ENCODE results near the gene AKT2. TPM values are rescaled to one million over a fixed set of nuclear protein-coding genes. Genes with fewer than 3 reads are reported as not detected.

AKT2 gene
- total RNA-seq, 3 donors from 2014 or later, result 83.4 to 88.3 (median 84.9) TPM

DNA sequence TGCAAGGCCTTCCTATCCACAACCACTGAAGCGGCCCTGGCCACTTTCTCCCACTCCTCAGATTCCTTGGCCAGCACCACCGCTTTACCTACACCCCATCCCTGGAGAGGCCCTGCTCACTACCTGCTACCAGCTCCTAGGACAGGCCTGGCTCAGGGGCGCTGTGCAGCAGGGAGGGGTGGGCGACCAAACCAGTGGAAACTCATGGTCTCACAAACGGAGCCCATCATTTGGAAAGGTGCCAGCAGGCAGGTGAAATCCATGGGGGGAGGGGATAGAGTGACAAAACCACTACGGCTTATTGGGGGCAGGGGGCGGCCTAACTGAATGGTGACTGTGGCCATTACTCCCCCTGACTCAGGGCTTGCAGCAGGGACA is 35.4 kb upstream of the AKT2 start:
- H3K4me1 ChIP-seq, result peaks cover 0 to 7% of the 10 kb centered on the region in 2 donors
- intact Hi-C loops (cut with DNase I; ENCODE audit: low total_unique reads), result no loop called here
- peaks cover 11% of the 10 kb centered on the region for H3K36me3 ChIP-seq

DNA sequence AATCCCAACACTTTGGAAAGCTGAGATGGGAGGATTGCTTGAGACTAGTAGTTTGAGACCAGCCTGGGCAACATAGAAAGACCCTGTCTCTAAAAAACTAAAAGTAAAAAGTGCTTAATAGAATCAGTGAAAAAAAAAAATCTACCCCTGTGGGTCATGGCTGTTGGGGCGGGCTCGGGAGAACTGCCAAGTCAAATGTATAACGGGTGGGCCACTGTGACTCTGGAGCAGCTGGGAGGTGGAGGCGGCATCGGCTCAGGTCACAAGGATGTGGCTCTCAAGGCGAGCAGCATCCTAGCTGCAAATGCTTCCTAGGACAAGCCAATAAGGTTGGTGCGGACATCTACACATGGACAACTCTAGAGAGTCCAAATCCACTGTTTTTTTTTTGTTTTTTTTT is 32.2 kb upstream of the AKT2 start:
- Histone ChIP-seq H3K27me3 (no peaks in the 10 kb centered on the region), H3K4me3 (no peak overlapping the region), H3K4me1 (no peaks in the 10 kb centered on the region), H3K36me3 (peaks cover 11% of the 10 kb centered on the region), H3K27ac (no peak overlapping the region), H3K9me3 (no peaks in the 10 kb centered on the region)
- intact Hi-C loops (cut with DNase I; ENCODE audit: low total_unique reads), result loop anchor here (10.0 kb wide), 1 partner anchor 737 kb away; no protein-coding TSS in a partner anchor
- no peak for DNase-seq (ENCODE audit: low spot score in 2 of 2)
- TF ChIP-seq, protein P1, sequence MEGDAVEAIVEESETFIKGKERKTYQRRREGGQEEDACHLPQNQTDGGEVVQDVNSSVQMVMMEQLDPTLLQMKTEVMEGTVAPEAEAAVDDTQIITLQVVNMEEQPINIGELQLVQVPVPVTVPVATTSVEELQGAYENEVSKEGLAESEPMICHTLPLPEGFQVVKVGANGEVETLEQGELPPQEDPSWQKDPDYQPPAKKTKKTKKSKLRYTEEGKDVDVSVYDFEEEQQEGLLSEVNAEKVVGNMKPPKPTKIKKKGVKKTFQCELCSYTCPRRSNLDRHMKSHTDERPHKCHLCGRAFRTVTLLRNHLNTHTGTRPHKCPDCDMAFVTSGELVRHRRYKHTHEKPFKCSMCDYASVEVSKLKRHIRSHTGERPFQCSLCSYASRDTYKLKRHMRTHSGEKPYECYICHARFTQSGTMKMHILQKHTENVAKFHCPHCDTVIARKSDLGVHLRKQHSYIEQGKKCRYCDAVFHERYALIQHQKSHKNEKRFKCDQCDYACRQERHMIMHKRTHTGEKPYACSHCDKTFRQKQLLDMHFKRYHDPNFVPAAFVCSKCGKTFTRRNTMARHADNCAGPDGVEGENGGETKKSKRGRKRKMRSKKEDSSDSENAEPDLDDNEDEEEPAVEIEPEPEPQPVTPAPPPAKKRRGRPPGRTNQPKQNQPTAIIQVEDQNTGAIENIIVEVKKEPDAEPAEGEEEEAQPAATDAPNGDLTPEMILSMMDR (IDR thresholded peaks at IDR 0.05), result no peak
- no peak for TF ChIP-seq POLR2AphosphoS5 (IDR thresholded peaks at IDR 0.05)
- no peak for TF ChIP-seq POLR2A (IDR thresholded peaks at IDR 0.05)

More for the DNA sequence above, 35.4 kb upstream of the AKT2 start:
- DNase-seq (ENCODE audit: low spot score in 2 of 2), result no peak
- Histone ChIP-seq H3K9me3 (no peaks in the 10 kb centered on the region), H3K4me3 (no peak overlapping the region), H3K27ac (no peak overlapping the region), H3K27me3 (no peaks in the 10 kb centered on the region)
- TF ChIP-seq, protein P1 (IDR thresholded peaks at IDR 0.05), result no peak

DNA sequence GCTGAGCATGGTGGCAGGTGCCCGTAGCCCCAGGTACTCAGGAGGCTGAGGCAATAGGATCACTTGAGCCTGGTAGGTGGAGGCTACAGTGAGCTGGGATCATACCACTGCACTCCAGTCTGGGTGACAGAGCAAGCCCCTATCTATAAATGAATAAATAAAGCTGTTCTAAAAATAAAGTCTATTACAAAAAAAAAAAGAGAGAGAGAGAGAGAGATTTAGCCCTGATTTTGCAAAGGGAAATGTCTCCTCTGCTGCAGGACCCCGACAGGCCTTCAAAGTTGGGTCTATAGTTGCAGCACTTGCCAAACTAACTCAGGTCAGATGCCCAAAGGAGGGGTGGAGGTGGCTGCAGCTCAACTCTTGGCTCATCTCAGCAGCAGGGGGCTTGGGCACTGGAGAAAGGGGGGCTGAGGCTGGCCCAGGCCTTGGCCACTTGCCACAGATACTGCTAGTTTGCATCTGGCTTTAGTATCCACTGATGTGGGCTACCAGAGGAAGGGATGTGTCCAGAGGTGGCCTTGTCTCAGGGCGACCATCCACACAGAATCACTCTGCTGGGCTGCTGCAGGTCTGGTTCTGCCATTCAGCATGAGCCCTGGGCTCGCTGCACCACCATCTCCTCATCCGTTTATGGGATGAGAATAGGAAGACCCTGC is 30.8 kb upstream of the AKT2 start:
- TF ChIP-seq, protein P1 (IDR thresholded peaks at IDR 0.05), result no peak
- TF ChIP-seq POLR2A (IDR thresholded peaks at IDR 0.05), result no peak
- TF ChIP-seq POLR2AphosphoS5 (IDR thresholded peaks at IDR 0.05), result no peak
- Histone ChIP-seq H3K9me3 (no peaks in the 10 kb centered on the region), H3K27me3 (no peaks in the 10 kb centered on the region), H3K4me3 (no peak overlapping the region), H3K36me3 (peaks cover 2% of the 10 kb centered on the region), H3K4me1 (no peaks in the 10 kb centered on the region), H3K27ac (no peak overlapping the region)
- intact Hi-C loops (cut with DNase I; ENCODE audit: low total_unique reads), result loop anchor here (10.0 kb wide), 1 partner anchor 739 kb away; no protein-coding TSS in a partner anchor
- no peak for DNase-seq (ENCODE audit: low spot score in 2 of 2)

DNA sequence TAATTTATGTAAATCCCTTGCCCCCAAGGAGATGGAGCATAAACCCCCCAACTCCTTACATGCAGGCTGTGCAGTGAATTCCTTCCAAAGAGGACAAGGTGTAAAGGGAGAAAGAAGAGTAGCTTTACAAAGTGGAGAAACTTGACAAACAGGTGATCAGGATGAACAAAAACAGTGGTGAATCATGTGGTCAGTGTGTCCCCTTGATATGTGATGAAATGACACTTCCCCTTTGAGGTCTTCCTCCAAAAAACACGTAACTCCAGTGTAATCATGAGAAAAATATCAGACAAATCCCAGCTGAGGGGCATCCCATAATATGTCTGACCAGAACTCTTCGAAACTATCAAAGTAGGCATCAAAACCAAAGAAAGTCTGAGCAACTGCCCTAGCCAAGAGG is 29.5 kb upstream of the AKT2 start:
- no peak for TF ChIP-seq POLR2AphosphoS5 (IDR thresholded peaks at IDR 0.05)
- TF ChIP-seq, protein P1 (IDR thresholded peaks at IDR 0.05), result no peak
- Histone ChIP-seq H3K27me3 (no peaks in the 10 kb centered on the region), H3K9me3 (no peaks in the 10 kb centered on the region), H3K4me1 (no peaks in the 10 kb centered on the region), H3K36me3 (no peaks in the 10 kb centered on the region), H3K4me3 (no peak overlapping the region), H3K27ac (no peak overlapping the region)
- DNase-seq (ENCODE audit: low spot score in 2 of 2), result no peak
- intact Hi-C loops (cut with DNase I; ENCODE audit: low total_unique reads), result loop anchor here (10.0 kb wide), 1 partner anchor 740 kb away; no protein-coding TSS in a partner anchor

DNA sequence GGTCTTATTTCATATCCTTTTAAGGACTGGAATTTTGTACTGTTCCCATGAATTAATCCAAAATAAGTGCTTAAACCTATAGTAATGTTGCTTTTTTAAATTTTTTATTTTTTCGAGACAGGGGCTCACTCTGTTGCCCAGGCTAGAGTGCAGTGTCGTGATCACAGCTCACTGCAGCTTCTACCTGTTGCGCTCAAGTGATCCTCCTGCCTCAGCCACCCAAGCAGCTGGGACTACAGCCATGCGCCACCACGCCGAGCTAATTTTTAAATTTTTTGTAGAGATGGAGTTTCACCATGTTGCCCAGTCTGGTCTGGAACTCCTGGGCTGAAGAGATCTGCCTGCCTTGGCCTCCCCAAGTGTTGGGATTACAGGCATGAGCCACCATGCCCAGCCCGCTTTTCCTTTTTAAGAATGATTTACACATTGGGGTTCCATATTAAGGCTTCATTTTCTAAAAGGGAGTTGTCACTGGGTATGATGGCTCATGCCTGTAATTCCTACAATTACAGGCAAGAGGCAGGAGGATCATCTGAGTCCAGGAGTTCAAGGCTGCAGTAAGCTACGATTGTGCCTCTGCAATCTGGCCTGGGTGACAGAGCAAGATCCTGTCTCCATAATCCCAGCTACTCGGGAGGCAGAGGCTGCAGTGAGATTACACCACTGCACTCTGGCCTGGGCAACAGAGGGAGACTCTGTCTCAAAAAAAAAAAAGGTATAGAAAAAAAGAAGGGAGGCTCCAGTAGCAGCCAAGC is 28.3 kb upstream of the AKT2 start:
- H3K27me3 ChIP-seq, result no peaks in the 10 kb centered on the region
- no peak overlapping the region for H3K27ac ChIP-seq
- TF ChIP-seq, protein P1 (IDR thresholded peaks at IDR 0.05), result no peak
- TF ChIP-seq POLR2AphosphoS5 (IDR thresholded peaks at IDR 0.05), result no peak
- no peak for TF ChIP-seq POLR2A (IDR thresholded peaks at IDR 0.05)
- intact Hi-C loops (cut with DNase I; ENCODE audit: low total_unique reads), result loop anchor here (10.0 kb wide), 1 partner anchor 741 kb away; no protein-coding TSS in a partner anchor
- no peak overlapping the region for H3K4me3 ChIP-seq
- H3K9me3 ChIP-seq, result no peaks in the 10 kb centered on the region
- no peaks in the 10 kb centered on the region for H3K36me3 ChIP-seq
- H3K4me1 ChIP-seq, result no peaks in the 10 kb centered on the region
- no peak for DNase-seq (ENCODE audit: low spot score in 2 of 2)

All from breast epithelium (tissue), 4 donors.